Femur (tissue), 1 donor: ENCODE results near the gene FBXL4.
A peak's percentile ranks its signal among the peaks of the same experiment; 100 is the strongest.

ENCODE experiments used
- DNase-seq: peaks from one replicate; pipeline ENCODE4 v3.0.0-alpha.2; 2017

The FBXL4 gene

GRCh38 chr6:98836962-98837944 is 110.5 kb downstream of the FBXL4 start:
- no peak for DNase-seq

- DNase-seq: no peak
Measured at GRCh38 chr6:98836025-98836961, 111.5 kb downstream of the FBXL4 start.

- DNase-seq: no peak
Measured at GRCh38 chr6:98835149-98836024, 112.4 kb downstream of the FBXL4 start.

- DNase-seq: peak; percentile 90
Measured at GRCh38 chr6:98834060-98835031, 113.4 kb downstream of the FBXL4 start, which contains the start of gene POU3F2. TSS of gene POU3F2 (plus strand) at chr6:98834574. CDS start at chr6:98834874, 300 bp downstream.

- DNase-seq: no peak
Measured at GRCh38 chr6:98833307-98834059, 114.3 kb downstream of the FBXL4 start.

- peak; percentile 33 for DNase-seq
Measured at GRCh38 chr6:98833057-98833306, 114.8 kb downstream of the FBXL4 start.

GRCh38 chr6:98832284-98833056 is 115.3 kb downstream of the FBXL4 start:
- peak; percentile 35 for DNase-seq

- no peak for DNase-seq
Measured at GRCh38 chr6:98831959-98832283, 115.8 kb downstream of the FBXL4 start.

GRCh38 chr6:98831057-98831958 is 116.4 kb downstream of the FBXL4 start:
- DNase-seq: no peak

GRCh38 chr6:98830146-98830545 is 117.6 kb downstream of the FBXL4 start:
- no peak for DNase-seq

- no peak for DNase-seq
Measured at GRCh38 chr6:98828941-98829411, 118.8 kb downstream of the FBXL4 start.

GRCh38 chr6:98828211-98828788 is 119.4 kb downstream of the FBXL4 start:
- no peak for DNase-seq

GRCh38 chr6:98827295-98828159 is 120.2 kb downstream of the FBXL4 start:
- DNase-seq: peak; percentile 33

GRCh38 chr6:98825600-98826230 is 122.0 kb downstream of the FBXL4 start:
- no peak for DNase-seq

GRCh38 chr6:98824902-98825599 is 122.7 kb downstream of the FBXL4 start:
- no peak for DNase-seq
